ENCODE results near the gene SIVA1.

DNA sequence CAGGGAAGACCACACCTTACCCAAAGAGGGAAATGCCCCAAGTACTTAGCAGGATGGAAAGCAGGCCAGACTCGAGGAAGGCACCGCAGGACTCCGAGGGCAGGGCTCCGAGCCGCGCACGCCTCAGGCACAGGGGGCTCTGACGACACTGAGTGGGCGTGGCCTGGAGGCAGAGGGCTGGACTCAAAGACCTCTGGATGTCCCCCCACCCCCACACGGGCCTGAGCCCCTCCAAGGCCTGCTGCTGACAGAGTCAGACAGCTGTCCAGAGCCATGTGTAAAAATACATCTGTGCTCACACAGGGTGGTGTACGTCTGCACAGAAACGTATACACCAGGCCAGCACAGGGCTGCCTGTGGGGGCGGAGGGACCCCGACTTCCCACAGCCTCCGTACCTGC, 41.2 kb downstream of the SIVA1 start:
- TF ChIP-seq ARNT (IDR thresholded peaks at IDR 0.05) (no peak), FOXM1 (IDR thresholded peaks at IDR 0.05; ENCODE audit: borderline replicate concordance) (no peak), FOXK2 (IDR thresholded peaks at IDR 0.05) (no peak), NFRKB (IDR thresholded peaks at IDR 0.05) (no peak), ELF4 (IDR thresholded peaks at IDR 0.05) (no peak), TARDBP (IDR thresholded peaks at IDR 0.05) (no peak), SUZ12 (IDR thresholded peaks at IDR 0.05) (no peak)
